T47D (cell line): ENCODE measurements around the gene TPTE2.
A peak's percentile ranks its signal among the peaks of the same experiment; 100 is the strongest.
"Not testable (repeated sequence)": the region's sequence is repeated elsewhere in the genome, so short reads cannot be mapped to it uniquely, and the experiment has no call there.

Experiments used
- DNase-seq, 2 experiments: peaks; one replicate each; pipeline versions ENCODE4 v3.0.0 to v3.0.0-alpha.2; 2011 to 2012; ENCODE audit warnings: low read depth in 1 of 2, low spot score in 1 of 2
- JUND ChIP-seq: IDR thresholded peaks from 2 replicates; pipeline ENCODE4 v1.6.1; 2012; ENCODE audit warnings: low read depth
- in situ Hi-C: cut with HindIII; loops from 2 replicates; pipeline ENCODE4 v1.10.0; 2016; ENCODE audit warnings: low sequenced_read_pairs, low pct_unique_long_range_greater_than_20kb

Gene TPTE2

DNA sequence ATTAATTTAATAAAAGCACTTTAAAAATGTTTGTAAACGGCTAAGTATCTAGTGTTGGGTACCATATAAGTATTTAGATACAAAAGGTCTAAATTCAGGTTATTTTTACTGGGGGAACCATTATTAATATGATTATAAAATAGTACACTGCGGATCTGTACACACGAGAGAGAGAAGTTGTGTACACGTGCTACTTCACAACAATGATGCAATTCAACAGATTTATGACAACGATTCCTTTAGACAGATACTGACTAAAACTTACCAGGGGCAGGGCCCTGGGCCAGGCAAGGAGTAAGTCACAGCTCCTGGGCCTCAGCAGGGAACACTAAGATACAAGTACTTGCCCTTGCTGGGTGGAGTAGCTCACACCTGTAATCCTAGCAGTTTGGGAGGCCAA lies 29.1 kb upstream of the TPTE2 start:
- no peak for TF ChIP-seq JUND
- no peak for DNase-seq
- in situ Hi-C loops, result no loop called here

DNA sequence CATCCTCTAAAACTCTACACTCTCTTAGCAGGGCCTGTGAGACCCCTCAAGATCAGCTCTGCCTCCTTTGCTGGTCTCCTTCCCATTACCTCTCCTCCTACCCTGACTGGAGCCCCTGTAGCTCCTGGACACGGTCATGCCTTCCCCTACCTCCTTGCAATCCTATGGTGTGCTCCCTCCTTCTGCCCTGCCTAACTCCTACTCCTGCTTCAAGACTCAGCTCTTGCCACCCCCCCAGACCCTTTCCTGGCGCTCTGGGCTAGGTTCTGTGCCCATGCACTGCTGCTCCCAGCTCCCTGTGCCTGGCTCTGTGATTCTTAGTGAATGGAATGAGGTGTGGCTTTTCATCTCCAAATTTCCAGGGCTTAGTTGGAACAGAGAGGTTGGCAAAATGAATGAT lies 28.0 kb upstream of the TPTE2 start:
- in situ Hi-C loops, result no loop called here
- DNase-seq, result no peak
- no peak for TF ChIP-seq JUND

DNA sequence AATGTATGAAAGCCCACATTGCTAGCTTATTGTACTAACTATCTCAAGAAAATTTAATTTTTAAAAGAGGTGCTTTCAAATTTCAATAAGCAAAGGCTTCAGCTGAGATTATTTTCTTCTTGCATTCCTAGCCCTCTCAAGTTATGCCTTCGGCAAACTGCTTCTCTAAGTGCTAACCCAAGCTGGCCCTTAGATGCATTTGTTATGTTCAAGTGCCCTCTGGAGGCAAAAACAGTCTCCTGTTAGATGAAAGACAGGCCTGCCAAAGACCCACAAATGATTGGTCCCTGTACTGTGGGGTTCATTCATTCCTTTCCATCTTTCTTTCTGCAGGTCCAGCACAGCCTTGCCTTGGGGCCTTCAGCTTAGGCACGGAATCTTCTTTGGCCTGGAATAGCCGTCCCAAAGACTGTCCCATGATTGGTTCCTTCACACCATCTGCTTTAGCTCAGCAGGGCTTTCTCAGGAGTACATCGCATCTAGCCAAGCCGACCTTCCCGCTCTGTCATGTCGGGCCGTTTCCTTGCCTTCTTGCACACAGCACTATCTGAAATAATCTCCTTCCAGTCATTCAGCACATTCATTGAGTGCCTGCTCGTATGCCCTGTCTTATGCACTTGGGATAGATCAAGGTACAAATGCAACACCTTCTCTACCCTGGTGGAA lies 26.4 kb upstream of the TPTE2 start:
- TF ChIP-seq JUND, result no peak
- DNase-seq, result peak in 1 of 2 experiments; percentile 70
- in situ Hi-C loops, result no loop called here

DNA sequence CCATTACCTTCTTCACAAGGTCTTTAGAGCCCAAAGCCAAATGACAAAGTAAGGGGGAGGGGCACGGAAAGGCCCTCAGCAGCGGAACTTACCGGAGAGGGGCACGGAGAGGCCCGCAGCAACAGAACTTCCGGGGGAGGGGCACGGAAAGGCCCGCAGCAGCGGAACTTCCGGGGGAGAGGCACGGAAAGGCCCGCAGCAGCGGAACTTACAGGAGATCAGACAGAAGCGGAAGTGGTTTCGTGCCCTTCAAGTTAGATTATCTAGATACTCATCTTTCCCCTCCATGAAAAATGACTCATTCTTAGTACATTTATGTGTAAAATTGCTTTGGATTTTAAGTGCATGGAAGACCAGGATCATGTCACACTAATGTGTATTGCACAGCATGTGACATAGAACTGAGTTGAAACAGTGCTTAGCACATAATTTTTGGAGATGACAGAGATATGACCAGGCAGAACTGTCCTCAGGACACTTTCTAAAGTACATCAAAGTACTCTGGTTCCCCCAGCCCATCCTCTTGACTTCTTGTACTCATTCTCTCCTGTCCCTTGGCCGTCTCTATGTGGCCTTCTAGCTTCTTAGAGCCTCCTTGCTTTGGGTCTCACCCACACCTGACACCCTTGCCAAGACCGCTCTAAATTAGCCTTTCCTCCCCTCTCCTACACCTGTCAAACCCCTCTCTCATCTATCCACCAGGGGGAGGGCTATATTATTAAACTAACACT lies 25.7 kb upstream of the TPTE2 start:
- in situ Hi-C loops, result no loop called here
- no peak for DNase-seq
- TF ChIP-seq JUND, result no peak

DNA sequence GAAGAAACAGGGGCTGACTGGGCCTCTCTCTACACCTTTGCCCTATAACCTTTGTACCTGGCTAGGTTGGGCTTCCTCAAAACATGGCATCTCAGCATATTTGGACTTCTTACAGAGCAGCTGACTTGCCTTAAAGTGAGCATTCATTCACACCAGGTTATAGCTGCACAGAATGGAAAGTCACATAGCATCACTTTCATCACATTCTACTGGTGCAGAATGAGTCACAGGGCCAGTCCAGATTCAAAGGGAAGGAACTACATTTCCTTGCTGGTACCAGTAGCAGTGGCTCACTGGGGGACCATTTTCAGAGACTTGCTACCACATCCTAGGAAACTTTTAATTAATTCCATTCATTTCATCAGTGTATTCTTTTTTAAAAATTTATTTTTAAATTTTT lies 20.3 kb upstream of the TPTE2 start:
- no peak for DNase-seq
- in situ Hi-C loops, result no loop called here
- no peak for TF ChIP-seq JUND

DNA sequence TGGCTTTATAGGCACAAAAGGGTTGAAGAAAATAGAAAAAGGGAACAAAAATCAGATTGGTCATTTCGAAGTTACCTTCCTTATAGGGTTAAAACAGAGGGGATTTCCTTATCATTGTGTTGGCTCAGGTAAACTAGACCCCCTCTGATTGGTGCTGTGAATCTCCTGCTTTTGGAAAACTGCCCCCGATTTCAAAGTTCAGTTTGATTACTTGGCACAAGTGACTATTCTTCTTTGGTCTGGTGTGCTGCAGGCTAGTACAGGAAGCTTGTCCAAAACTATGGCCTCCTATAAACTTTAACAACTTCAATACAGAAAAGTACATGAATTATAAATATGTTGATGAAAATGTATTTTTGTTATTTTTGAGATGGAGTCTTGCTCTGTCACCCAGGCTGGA lies 13.9 kb upstream of the TPTE2 start:
- no peak for TF ChIP-seq JUND
- DNase-seq, result no peak
- in situ Hi-C loops, result no loop called here

DNA sequence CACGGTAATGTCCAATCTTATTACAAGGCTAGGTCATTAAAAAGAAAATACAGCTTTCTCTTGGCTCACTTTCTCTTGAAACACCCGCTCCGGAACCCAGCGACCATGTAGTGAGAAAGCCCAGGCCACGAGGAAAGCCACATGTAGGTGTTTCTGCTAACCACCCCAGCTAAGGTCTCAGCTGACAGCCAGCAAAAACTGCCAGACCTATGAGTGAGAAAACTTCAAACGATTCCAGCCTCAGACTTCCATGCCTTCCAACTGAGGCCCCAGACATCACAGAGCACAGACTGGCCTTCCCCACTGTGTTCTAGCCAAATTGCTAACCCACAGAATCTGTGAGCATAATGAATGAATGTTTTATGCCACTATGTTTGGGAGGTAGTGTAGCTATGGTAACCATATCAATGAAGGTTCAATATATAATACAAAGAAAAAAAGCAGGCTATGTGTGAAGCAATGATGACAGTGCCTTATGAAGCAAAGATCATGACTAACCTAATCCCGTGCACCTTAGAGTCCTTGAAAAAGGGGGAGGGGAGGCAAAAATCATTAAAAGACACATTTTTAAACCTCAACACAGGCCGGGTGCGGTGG lies 11.9 kb upstream of the TPTE2 start:
- in situ Hi-C loops, result no loop called here
- no peak for TF ChIP-seq JUND

DNA sequence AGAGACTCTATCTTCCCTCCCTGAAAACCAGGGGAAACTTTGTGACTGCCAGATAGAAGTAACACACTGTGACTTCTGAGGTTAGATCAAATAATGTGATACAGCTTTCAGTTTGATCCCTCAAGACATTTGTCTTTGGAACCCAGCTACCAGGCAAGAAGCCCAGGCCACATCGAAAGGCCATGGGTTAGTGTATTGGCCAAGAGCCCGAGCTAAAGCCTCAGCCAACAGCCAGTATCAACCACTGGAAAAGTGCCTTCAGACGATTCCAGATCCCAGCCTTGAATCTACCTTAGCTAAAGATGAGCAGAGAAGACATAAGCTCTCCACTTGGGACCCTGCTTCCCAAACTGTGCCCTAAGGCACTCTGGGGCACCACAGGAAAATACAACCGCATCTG lies 10.9 kb upstream of the TPTE2 start:
- in situ Hi-C loops, result no loop called here
- TF ChIP-seq JUND, result no peak
- no peak for DNase-seq

More for the DNA sequence above, 11.9 kb upstream of the TPTE2 start:
- DNase-seq, result no peak

DNA sequence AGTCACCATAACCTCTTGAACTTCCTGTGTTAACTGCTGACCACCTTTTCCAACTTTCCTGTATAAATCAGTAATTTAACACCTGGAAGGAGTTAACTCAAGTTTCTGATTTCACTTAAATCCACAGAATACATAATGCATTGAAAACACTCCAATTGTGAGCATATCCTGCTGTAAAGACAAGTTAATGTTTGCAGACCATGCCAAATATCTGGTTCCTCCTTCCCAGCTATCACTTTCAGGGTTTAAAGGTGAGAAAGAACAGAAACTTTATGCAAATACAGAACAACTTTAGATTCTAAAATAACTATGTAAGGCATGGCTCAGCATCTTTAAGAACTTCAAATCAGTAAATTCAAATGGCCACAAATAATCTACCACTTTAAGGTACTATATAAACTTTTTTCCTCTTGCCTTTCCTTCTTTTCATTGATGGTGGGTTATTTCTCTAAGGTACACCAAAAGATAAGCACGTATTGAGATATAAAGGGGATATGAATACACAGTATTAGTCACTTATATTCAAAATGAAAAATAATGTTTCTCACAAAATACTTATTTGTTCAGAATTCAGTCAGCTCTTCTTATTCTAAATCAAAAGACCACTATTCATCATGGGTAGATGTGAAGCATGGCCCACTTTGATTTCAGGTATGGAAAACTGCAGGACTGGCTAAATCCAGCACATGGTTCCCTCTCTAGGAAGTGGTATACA lies 6.6 kb upstream of the TPTE2 start:
- in situ Hi-C loops, result no loop called here
- no peak for TF ChIP-seq JUND
- no peak for DNase-seq

DNA sequence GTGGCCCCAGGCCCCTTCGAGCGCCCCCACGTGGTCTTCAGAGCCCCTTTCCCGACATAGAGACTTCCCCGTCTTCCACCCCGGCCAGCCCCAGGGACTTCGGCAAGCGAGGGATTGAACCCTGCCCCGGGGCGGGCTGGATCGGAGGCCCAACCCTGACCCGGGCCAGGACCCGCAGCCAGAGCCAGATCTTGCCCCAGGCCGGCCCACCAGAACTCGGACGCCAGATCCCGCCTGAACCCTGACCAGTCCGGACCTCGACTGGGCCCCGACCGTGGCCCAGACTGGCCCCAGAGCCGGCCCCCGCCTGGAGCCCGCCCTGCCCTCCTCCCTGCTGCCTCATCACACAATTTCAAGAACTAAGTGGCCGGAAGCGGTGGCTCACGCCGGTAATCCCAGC lies 253 bp upstream of the TPTE2 start:
- DNase-seq, result no peak
- no peak for TF ChIP-seq JUND
- in situ Hi-C loops, result no loop called here

DNA sequence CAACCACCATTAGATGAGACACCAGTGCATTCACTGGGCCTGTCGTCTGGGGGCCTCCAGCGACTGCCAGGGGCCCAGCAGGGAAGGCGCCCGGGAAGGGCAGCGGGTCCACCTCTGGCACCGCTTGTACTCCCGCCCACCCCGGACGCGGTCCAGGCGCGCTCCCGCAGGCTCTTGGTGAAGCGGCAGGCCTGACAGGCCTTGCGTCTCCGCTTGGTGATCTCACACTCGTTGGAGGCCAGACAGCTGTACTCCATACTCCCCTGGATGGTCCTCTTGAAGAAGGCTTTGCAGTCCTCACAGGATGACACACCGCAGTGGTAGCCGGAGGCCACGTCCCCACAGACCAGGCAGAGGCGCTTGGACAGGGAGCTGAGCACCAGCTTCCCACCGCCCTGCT lies 660 bp downstream of the TPTE2 start:
- DNase-seq, in situ Hi-C loops: not testable (repeated sequence)

DNA sequence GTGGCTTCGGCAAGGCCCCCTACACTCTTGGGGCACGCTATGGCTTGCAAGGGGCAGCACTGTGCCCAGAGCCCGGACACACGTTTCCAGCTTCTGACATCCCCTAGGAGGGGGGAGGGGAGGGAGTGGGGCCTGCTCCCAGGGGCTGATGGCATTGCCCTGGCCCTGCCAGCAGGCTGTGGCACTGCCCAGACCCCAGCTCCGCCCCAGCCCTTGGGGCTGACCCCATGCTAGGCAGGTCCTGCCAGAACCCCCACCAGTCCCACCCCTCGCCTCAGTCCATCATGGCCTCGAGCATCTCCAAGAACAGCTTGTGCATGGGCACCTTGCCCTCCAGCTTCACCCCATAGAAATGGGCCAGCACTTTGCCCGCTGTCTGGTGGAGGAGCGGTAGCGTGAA lies 1.6 kb downstream of the TPTE2 start:
- in situ Hi-C loops, DNase-seq: not testable (repeated sequence)

DNA sequence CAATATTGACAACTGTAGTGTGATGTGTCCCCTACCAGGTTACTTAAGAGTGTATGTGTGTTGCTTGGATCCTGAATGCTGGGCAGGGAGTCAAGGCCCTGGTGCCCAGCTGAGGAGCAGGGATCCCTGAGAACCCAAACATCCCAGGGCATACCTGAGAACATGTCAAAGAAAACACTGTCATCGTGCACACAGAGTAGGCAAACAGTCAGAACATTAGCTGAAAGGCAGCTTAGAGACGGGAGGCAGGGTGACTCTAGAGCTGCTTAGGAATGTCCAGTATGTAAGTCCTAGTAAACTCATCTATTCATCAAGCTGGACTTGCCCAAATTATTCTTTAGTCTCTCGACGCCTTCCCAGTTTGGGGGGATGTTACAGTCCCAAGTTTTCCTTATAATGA lies 4.0 kb downstream of the TPTE2 start:
- in situ Hi-C loops, DNase-seq: not testable (repeated sequence)

DNA sequence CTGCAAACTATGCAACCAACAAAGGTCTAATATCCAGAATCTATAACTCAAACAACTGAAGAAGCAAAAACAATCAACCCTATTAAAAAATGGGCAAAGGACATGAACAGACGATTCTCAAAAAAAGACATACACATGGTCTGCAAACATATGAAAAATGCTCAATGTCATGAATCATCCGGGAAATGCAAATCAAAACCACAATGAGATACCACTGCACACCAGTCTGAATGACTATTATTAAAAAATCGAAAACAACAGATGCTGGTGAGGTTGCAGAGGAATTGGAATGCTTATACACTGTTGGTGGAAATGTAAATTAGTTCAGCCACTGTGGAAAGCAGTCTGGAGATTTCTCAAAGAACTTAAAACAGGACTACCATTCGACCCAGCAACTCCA lies 12.1 kb downstream of the TPTE2 start:
- DNase-seq, in situ Hi-C loops: not testable (repeated sequence)

DNA sequence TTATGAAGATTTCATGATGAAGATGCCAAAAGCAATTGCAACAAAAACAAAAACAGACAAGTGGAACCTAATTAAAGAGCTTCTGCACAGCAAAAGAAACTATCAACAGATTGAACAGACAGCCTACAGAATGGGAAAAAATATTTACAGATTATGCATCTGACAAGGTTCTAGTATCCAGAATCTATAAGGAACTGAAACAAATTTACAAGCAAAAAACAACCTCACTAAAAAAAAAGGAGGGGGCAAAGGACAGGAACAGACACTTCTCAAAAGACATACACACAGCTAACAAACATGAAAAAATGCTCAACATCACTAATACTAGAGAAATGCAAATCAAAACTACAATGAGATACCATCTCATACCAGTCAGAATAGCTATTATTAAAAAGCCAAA lies 35.7 kb downstream of the TPTE2 start:
- DNase-seq, in situ Hi-C loops: not testable (repeated sequence)
